ENCODE measurements around the gene MDK.
"Not testable (repeated sequence)": the region's sequence is repeated elsewhere in the genome, so short reads cannot be mapped to it uniquely, and the experiment has no call there.

Gene MDK

GRCh38 chr11:46369458-46370152 lies 11.9 kb upstream of the MDK start:
- no peak for FAIRE-seq

GRCh38 chr11:46370253-46370652 lies 11.2 kb upstream of the MDK start:
- no peak for FAIRE-seq

GRCh38 chr11:46371262-46371661 lies 10.2 kb upstream of the MDK start:
- not testable (repeated sequence) for FAIRE-seq

GRCh38 chr11:46372086-46372485 lies 9.4 kb upstream of the MDK start:
- no peak for FAIRE-seq

GRCh38 chr11:46372501-46372900 lies 9.0 kb upstream of the MDK start:
- not testable (repeated sequence) for FAIRE-seq

- FAIRE-seq: no peak
Observed at GRCh38 chr11:46373787-46374740, 7.4 kb upstream of the MDK start.

GRCh38 chr11:46374815-46375214 lies 6.7 kb upstream of the MDK start:
- no peak for FAIRE-seq

GRCh38 chr11:46375392-46376101 lies 5.9 kb upstream of the MDK start:
- no peak for FAIRE-seq

GRCh38 chr11:46376258-46377050 lies 5.0 kb upstream of the MDK start:
- no peak for FAIRE-seq

GRCh38 chr11:46377290-46377689 lies 4.2 kb upstream of the MDK start:
- FAIRE-seq: no peak

GRCh38 chr11:46377831-46378230 lies 3.6 kb upstream of the MDK start:
- FAIRE-seq: no peak

- no peak for FAIRE-seq
Observed at GRCh38 chr11:46378296-46378695, 3.2 kb upstream of the MDK start.

- FAIRE-seq: no peak
Observed at GRCh38 chr11:46378811-46379481, 2.5 kb upstream of the MDK start.

- FAIRE-seq: not testable (repeated sequence)
Observed at GRCh38 chr11:46379482-46380293, 1.8 kb upstream of the MDK start.

- FAIRE-seq: no peak
Observed at GRCh38 chr11:46380340-46381047, 975 bp upstream of the MDK start.

- FAIRE-seq: no peak
Observed at GRCh38 chr11:46381819-46382645, 563 bp downstream of the MDK start.

GRCh38 chr11:46382646-46383403 lies 1.4 kb downstream of the MDK start:
- FAIRE-seq: no peak

- FAIRE-seq: no peak
Observed at GRCh38 chr11:46383404-46383758, 1.9 kb downstream of the MDK start.
